T-helper 17 cell (primary cell): ENCODE measurements around the gene RND2. TPM values are rescaled to one million over a fixed set of nuclear protein-coding genes. Genes with fewer than 3 reads are reported as not detected.
"Not testable (repeated sequence)": the region's sequence is repeated elsewhere in the genome, so short reads cannot be mapped to it uniquely, and the experiment has no call there.

Experiments
- ATAC-seq: fragments of 150-1000 bp; cut with Tn5 transposase; 2 replicates; pipeline ENCODE4 v1.10.0; 2021; ENCODE audit warnings: mild to moderate bottlenecking, moderate library complexity
- DNase-seq, 3 donors: peaks; one replicate each; pipeline versions ENCODE4 v3.0.0 to v3.0.0-alpha.2; 2020 to 2021
- H3K9me3 ChIP-seq: one replicate; pipeline ENCODE4 v1.7.0; 2013; ENCODE audit warnings: low read length, mild to moderate bottlenecking; ENCODE audit not compliant: control insufficient read depth, poor library complexity, severe bottlenecking
- H3K27ac Mint-ChIP-seq: one replicate; pipeline ENCODE4 v1.8.0; 2022; ENCODE audit warnings: mild to moderate bottlenecking, moderate library complexity, mixed read lengths
- H3K27me3 Mint-ChIP-seq: one replicate; pipeline ENCODE4 v1.8.0; 2022; ENCODE audit warnings: mixed read lengths
- H3K36me3 Mint-ChIP-seq: one replicate; pipeline ENCODE4 v1.8.0; 2022; ENCODE audit warnings: low read depth, mixed read lengths
- H3K4me1 Mint-ChIP-seq: one replicate; pipeline ENCODE4 v1.8.0; 2022; ENCODE audit warnings: mild to moderate bottlenecking, mixed read lengths
- H3K4me3 Mint-ChIP-seq: one replicate; pipeline ENCODE4 v1.8.0; 2022; ENCODE audit warnings: mild to moderate bottlenecking, moderate library complexity, mixed read lengths
- total RNA-seq, 4 donors: library from RNA in 2 of 4; stranded (reverse) in 2 of 4; gene quantifications; one replicate each; pipeline ENCODE4 v1.2.3 and lab custom pipeline; 2022 to 2026

The RND2 gene
- total RNA-seq, 2 donors from 2014 or later = 0.12 to 1.1 TPM

GRCh38 chr17:43044024-43044423 is 19.0 kb downstream of the RND2 start:
- ATAC-seq = no peak
- H3K4me3 Mint-ChIP-seq = no peak overlapping the region

DNA sequence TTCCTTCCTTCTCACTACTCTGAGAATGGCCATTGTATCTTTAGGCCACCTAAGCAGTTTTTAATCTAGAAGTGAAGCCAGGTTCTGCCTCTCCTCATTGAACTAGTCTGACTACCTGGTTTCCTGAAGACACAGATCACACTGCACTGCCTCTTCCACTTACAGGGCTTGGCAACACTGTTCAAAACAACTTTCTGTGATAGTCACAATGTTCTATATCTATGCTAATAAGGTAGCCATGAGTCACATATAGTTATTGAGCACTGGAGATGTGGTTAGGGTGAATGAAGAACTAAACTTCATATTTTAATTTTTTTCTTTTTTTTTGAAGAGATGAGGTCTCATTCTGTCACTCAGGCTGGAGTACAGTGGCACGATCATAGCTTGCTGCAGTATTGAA is 26.9 kb downstream of the RND2 start:
- no peak for ATAC-seq

More at GRCh38 chr17:43044024-43044423, 19.0 kb downstream of the RND2 start:
- no peaks in the 10 kb centered on the region for H3K4me1 Mint-ChIP-seq
- no peaks in the 10 kb centered on the region for H3K9me3 ChIP-seq
- no peaks in the 10 kb centered on the region for H3K36me3 Mint-ChIP-seq
- DNase-seq = no peak
- peak overlapping the region; percentile 19 for H3K27ac Mint-ChIP-seq
- H3K27me3 Mint-ChIP-seq = no peaks in the 10 kb centered on the region

DNA sequence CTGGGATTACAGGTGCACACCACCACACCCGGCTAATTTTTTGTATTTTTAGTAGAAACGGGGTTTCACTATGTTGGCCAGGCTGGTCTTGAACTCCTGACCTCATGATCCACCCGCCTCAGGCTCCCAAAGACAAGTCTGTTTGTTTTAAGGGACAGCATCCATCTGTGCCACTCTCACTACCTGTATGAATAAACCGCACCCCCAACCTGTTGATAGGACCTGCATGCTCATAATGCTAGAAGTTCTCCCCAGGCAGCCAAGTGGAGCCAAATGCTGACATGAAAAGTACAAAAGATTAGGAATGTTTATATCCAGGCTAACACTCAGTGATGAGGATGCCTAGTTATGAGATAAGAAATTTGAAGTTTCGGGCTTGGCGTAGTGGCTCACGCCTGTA is 28.0 kb downstream of the RND2 start:
- H3K4me1 Mint-ChIP-seq, H3K9me3 ChIP-seq, H3K4me3 Mint-ChIP-seq, H3K27me3 Mint-ChIP-seq, H3K27ac Mint-ChIP-seq, ATAC-seq, DNase-seq, H3K36me3 Mint-ChIP-seq: not testable (repeated sequence)

More for the DNA sequence above, 26.9 kb downstream of the RND2 start:
- H3K9me3 ChIP-seq = no peaks in the 10 kb centered on the region
- no peak for DNase-seq
- H3K27me3 Mint-ChIP-seq = no peaks in the 10 kb centered on the region
- no peaks in the 10 kb centered on the region for H3K36me3 Mint-ChIP-seq
- H3K4me1 Mint-ChIP-seq = no peaks in the 10 kb centered on the region
- H3K4me3 Mint-ChIP-seq = no peak overlapping the region
- no peak overlapping the region for H3K27ac Mint-ChIP-seq

- Mint-ChIP-seq H3K4me3 (no peak overlapping the region), H3K36me3 (peaks cover 2% of the 10 kb centered on the region), H3K27me3 (no peaks in the 10 kb centered on the region), H3K4me1 (peaks cover under 1% of the 10 kb centered on the region), H3K27ac (no peak overlapping the region)
- H3K9me3 ChIP-seq = no peaks in the 10 kb centered on the region
- DNase-seq (no peak), ATAC-seq (no peak)
These were observed 31.0 kb downstream of the RND2 start for GRCh38 chr17:43056051-43056450.

DNA sequence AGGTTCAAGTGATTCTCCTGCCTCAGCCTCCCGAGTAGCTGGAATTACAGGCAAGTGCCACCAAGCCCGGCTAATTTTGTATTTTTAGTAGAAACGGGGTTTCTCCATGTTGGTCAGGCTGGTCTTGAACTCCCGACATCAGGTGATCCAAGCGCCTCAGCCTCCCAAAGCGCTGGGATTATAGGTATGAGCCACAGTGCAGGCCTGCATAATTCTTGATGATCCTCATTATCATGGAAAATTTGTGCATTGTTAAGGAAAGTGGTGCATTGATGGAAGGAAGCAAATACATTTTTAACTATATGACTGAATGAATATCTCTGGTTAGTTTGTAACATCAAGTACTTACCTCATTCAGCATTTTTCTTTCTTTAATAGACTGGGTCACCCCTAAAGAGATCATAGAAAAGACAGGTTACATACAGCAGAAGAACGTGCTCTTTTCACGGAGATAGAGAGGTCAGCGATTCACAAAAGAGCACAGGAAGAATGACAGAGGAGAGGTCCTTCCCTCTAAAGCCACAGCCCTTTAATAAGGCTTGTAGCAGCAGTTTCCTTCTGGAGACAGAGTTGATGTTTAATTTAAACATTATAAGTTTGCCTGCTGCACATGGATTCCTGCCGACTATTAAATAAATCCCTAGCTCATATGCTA is 38.1 kb downstream of the RND2 start:
- no peaks in the 10 kb centered on the region for H3K27me3 Mint-ChIP-seq
- no peaks in the 10 kb centered on the region for H3K9me3 ChIP-seq
- ATAC-seq (no peak), DNase-seq (no peak)
- H3K4me1 Mint-ChIP-seq = peaks cover 2% of the 10 kb centered on the region
- H3K4me3 Mint-ChIP-seq = no peak overlapping the region
- H3K27ac Mint-ChIP-seq = no peak overlapping the region
- H3K36me3 Mint-ChIP-seq = peaks cover 2% of the 10 kb centered on the region

DNA sequence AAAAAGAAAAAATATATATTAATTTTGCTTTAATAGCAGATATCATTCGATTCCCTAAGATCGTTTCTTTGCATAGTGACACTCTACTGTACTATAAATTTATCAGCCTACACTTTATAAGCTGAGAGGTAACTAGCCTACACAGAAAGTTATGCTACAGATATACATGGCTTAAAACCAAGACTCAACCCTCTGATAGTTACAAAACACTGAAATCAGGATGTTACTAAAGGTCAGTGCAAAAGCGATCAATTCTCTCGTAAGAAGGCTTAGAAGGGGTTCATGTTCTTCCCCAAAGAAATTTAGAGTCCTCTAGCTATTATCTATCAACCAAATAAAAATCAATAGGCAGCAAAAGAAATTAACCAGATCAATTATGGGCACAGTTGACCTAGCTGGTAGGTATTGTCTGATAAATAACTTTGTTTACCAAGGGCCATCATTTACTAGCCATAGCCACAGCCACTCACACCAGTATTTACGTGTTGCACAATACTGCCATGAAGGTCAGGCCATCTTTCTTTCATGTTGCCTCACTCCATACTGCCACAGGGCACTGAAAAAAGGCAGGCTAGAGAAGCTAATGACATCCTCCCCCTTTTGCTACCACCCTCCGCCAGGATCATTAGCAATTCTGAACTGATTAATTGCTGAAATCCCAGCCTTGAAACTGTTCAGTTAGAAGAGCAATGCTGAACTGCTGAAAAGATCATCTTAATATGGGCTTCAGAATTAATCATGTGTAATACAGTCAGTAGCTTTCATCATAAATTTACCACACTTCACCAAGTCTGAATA is 43.7 kb downstream of the RND2 start:
- H3K9me3 ChIP-seq = no peaks in the 10 kb centered on the region
- H3K4me3 Mint-ChIP-seq = no peak overlapping the region
- H3K36me3 Mint-ChIP-seq = no peaks in the 10 kb centered on the region
- DNase-seq (no peak), ATAC-seq (no peak)
- H3K27me3 Mint-ChIP-seq = no peaks in the 10 kb centered on the region
- no peak overlapping the region for H3K27ac Mint-ChIP-seq
- H3K4me1 Mint-ChIP-seq = no peaks in the 10 kb centered on the region

DNA sequence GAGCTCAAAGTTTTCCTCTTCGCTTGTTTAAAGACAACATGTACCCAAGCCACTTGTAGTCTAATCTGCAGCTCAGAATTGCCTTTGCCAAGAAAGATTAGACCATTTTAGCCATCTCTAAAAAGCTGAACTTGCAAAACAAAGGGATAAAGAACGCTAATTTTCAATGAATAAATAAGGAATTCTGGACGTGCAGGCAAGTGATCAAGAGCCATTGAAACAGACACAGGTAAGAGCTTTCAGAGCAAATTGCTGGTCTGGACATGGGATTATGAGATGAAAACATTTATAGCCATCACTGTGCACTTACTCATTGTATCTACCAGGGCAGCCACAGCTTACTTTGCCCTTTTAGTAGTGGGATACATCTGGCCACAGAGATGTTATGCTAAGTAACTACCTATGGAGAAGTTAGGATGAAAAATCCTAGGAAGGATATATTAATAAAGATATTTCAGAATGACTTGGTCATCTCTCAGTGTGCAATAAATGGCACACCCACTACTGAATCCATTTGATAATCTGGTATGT is 44.4 kb downstream of the RND2 start:
- Mint-ChIP-seq H3K4me1 (no peaks in the 10 kb centered on the region), H3K4me3 (no peak overlapping the region), H3K27ac (no peak overlapping the region), H3K36me3 (no peaks in the 10 kb centered on the region), H3K27me3 (no peaks in the 10 kb centered on the region)
- DNase-seq = no peak
- ATAC-seq = no peak
- no peaks in the 10 kb centered on the region for H3K9me3 ChIP-seq

DNA sequence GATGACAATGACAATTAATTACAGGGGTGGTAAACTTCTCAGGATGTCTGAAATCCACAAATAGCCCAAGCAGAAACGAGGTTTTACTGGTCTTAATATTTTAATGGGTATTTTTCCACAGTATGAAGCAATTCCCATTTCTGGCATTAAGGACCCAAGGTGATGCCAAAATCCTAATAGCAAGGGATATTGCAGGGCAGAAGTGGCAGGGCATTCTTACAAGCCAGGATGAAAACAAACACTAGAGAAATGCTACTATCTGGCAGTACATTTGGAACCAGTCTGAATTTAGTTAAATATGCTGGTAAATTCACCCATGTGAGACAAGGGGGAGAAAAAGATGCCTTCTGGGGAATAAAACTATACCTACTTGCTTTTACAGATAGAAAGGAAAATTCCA is 45.2 kb downstream of the RND2 start:
- Mint-ChIP-seq H3K27ac (no peak overlapping the region), H3K27me3 (no peaks in the 10 kb centered on the region), H3K4me3 (no peak overlapping the region), H3K36me3 (no peaks in the 10 kb centered on the region), H3K4me1 (no peaks in the 10 kb centered on the region)
- DNase-seq (no peak), ATAC-seq (no peak)
- no peaks in the 10 kb centered on the region for H3K9me3 ChIP-seq

DNA sequence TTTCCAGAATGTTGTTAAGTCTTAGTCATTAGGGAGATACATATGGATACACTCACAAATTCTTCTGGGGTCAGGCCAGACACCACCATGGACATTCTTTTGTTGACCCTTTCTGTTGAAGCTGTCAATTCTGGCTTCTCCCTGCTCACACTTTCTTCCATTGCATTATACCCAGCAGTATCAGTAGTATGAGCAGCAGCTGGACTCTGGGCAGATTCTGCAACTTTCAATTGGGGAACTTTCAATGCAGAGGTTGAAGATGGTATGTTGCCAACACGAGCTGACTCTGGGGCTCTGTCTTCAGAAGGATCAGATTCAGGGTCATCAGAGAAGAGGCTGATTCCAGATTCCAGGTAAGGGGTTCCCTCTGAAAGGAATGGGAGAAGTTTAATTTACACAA is 45.8 kb downstream of the RND2 start:
- H3K9me3 ChIP-seq = no peaks in the 10 kb centered on the region
- no peak for ATAC-seq
- Mint-ChIP-seq H3K4me1 (no peaks in the 10 kb centered on the region), H3K27ac (no peak overlapping the region), H3K4me3 (no peak overlapping the region), H3K36me3 (no peaks in the 10 kb centered on the region), H3K27me3 (no peaks in the 10 kb centered on the region)
- no peak for DNase-seq

- H3K36me3 Mint-ChIP-seq = no peaks in the 10 kb centered on the region
These were observed 49.8 kb downstream of the RND2 start for GRCh38 chr17:43074869-43075268.

DNA sequence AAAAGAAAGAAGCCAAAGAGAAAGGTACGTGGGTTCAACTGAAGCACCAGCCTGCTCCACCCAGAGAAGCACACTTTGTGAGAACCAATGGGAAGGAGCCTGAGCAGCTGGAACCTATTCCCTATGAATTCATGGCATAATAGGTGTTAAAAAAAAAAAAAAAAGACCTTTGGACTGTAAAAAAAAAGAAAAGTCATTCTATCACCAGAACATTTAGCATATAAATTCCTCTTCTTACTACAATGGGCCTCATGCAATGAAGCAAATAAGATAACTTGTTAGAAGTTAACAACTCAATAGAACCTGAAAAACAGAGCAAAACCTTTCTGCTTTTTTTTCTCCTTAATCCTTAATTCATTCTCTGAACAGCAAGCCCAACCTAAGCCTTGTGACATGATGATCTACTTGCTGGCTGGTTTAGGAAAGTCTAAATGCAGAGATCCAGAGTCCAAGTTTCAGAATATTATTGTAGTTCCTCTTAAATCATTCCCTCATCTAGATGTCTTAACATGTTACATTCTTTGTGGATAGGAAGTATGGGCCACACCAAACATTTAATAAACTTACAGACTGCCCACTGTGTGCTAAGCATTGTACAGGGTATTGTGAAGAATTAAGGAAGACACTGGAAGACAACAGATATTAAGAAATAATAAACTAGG is 54.7 kb downstream of the RND2 start:
- ATAC-seq = no peak
- no peaks in the 10 kb centered on the region for H3K36me3 Mint-ChIP-seq
- H3K4me3 Mint-ChIP-seq = no peak overlapping the region
- no peak overlapping the region for H3K27ac Mint-ChIP-seq
- DNase-seq = no peak
- no peaks in the 10 kb centered on the region for H3K27me3 Mint-ChIP-seq
- H3K9me3 ChIP-seq = no peaks in the 10 kb centered on the region
- H3K4me1 Mint-ChIP-seq = no peaks in the 10 kb centered on the region

More at GRCh38 chr17:43074869-43075268, 49.8 kb downstream of the RND2 start:
- no peaks in the 10 kb centered on the region for H3K9me3 ChIP-seq
- Mint-ChIP-seq H3K4me3 (no peak overlapping the region), H3K27me3 (no peaks in the 10 kb centered on the region), H3K27ac (no peak overlapping the region), H3K4me1 (no peaks in the 10 kb centered on the region)
- ATAC-seq (no peak), DNase-seq (no peak)
